ENCODE results near the gene AMELX.

Gene AMELX

GRCh38 chrX:11305641-11306040, 12.4 kb downstream of the AMELX start:
- peak in 1 of 58 donors; percentile 1 for DNase-seq

- no peak for DNase-seq
Observed at GRCh38 chrX:11309220-11309619, 16.0 kb downstream of the AMELX start.

GRCh38 chrX:11311706-11312105, 18.5 kb downstream of the AMELX start:
- no peak for DNase-seq

GRCh38 chrX:11319806-11320520, 26.8 kb downstream of the AMELX start:
- no peak for DNase-seq

- DNase-seq, result no peak
Observed at GRCh38 chrX:11321986-11322385, 28.8 kb downstream of the AMELX start.

GRCh38 chrX:11328134-11328533, 34.9 kb downstream of the AMELX start:
- no peak for DNase-seq

GRCh38 chrX:11329021-11329420, 35.8 kb downstream of the AMELX start:
- no peak for DNase-seq

- no peak for DNase-seq
Observed at GRCh38 chrX:11331788-11332187, 38.6 kb downstream of the AMELX start.

- DNase-seq, result no peak
Observed at GRCh38 chrX:11334165-11334564, 41.0 kb downstream of the AMELX start.

GRCh38 chrX:11336201-11336600, 43.0 kb downstream of the AMELX start:
- DNase-seq, result no peak

- no peak for DNase-seq
Observed at GRCh38 chrX:11337292-11338009, 44.2 kb downstream of the AMELX start.

GRCh38 chrX:11341274-11342201, 48.3 kb downstream of the AMELX start:
- DNase-seq, result peak in 1 of 58 donors; percentile 4

GRCh38 chrX:11342673-11343072, 49.5 kb downstream of the AMELX start:
- DNase-seq, result no peak

GRCh38 chrX:11346121-11346682, 53.0 kb downstream of the AMELX start:
- no peak for DNase-seq

GRCh38 chrX:11347300-11347699, 54.1 kb downstream of the AMELX start:
- DNase-seq, result no peak

- no peak for DNase-seq
Observed at GRCh38 chrX:11349020-11349419, 55.8 kb downstream of the AMELX start.

GRCh38 chrX:11349661-11350337, 56.6 kb downstream of the AMELX start:
- DNase-seq, result no peak
